Loucy (cell line): ENCODE results near the gene FAM161B.

Source experiments
- H2AFZ ChIP-seq: fragments of 200-600 bp; sonication (generic); 2 replicates; pipeline ENCODE4 v1.6.0; 2016; ENCODE audit warnings: antibody characterized with exemption, mild to moderate bottlenecking, low read length, moderate library complexity
- H3F3A ChIP-seq: fragments of 200-600 bp; 2 replicates; pipeline ENCODE4 v1.6.0; 2016; ENCODE audit warnings: antibody characterized with exemption, low read depth, mild to moderate bottlenecking
- H3K27me3 ChIP-seq: fragments of 200-600 bp; sonication (generic); 2 replicates; pipeline ENCODE4 v1.6.1; 2014; ENCODE audit warnings: low read length, mild to moderate bottlenecking; ENCODE audit not compliant: insufficient read depth, poor library complexity, severe bottlenecking
- H3K36me3 ChIP-seq: fragments of 200-600 bp; sonication (generic); 2 replicates; pipeline ENCODE4 v1.6.1; 2016; ENCODE audit warnings: low read length; ENCODE audit not compliant: insufficient read depth
- H3K4me1 ChIP-seq: fragments of 200-600 bp; sonication (generic); 2 replicates; pipeline ENCODE4 v1.5.1; 2014; ENCODE audit warnings: low read length, mild to moderate bottlenecking; ENCODE audit not compliant: insufficient read depth, poor library complexity, severe bottlenecking
- H3K4me2 ChIP-seq: fragments of 200-600 bp; sonication (generic); 2 replicates; pipeline ENCODE4 v1.6.0; 2014; ENCODE audit warnings: antibody characterized with exemption, low read length, low read depth, mild to moderate bottlenecking; ENCODE audit not compliant: poor library complexity, severe bottlenecking
- H3K4me3 ChIP-seq: fragments of 200-600 bp; sonication (generic); 2 replicates; pipeline ENCODE4 v1.5.1; 2014; ENCODE audit warnings: low read length, mild to moderate bottlenecking, mixed read lengths; ENCODE audit not compliant: poor library complexity, severe bottlenecking
- H3K79me2 ChIP-seq: fragments of 200-600 bp; sonication (generic); 2 replicates; pipeline ENCODE4 v1.6.1; 2014; ENCODE audit warnings: low read length; ENCODE audit not compliant: insufficient read depth
- H3K9ac ChIP-seq: fragments of 200-600 bp; sonication (generic); 2 replicates; pipeline ENCODE4 v1.6.0; 2014; ENCODE audit warnings: mild to moderate bottlenecking, low read depth, low read length, moderate library complexity; ENCODE audit not compliant: poor library complexity, severe bottlenecking
- H3K9me2 ChIP-seq: fragments of 200-600 bp; sonication (generic); replicated peaks from 2 replicates; pipeline ENCODE4 v1.6.1; 2016; ENCODE audit warnings: low read depth, low read length, mixed read lengths
- H3K9me3 ChIP-seq: fragments of 200-600 bp; sonication (generic); 2 replicates; pipeline ENCODE4 v1.6.1; 2014; ENCODE audit warnings: mild to moderate bottlenecking, antibody characterized with exemption, low read length, low read depth; ENCODE audit not compliant: insufficient read depth
- H4K20me1 ChIP-seq: fragments of 200-600 bp; sonication (generic); 2 replicates; pipeline ENCODE4 v1.6.0; 2014; ENCODE audit warnings: antibody characterized with exemption, low read length, mild to moderate bottlenecking; ENCODE audit not compliant: insufficient read depth, poor library complexity, severe bottlenecking
- CTCF ChIP-seq: fragments of 200-600 bp; sonication (generic); conservative IDR thresholded peaks from 2 replicates; pipeline ENCODE4 v1.5.1; 2014; ENCODE audit warnings: mild to moderate bottlenecking, antibody characterized with exemption, low read length
- EZH2phosphoT487 ChIP-seq: fragments of 200-600 bp; IDR thresholded peaks from 2 replicates; pipeline ENCODE4 v1.6.1; 2018; ENCODE audit warnings: antibody characterized with exemption, mild to moderate bottlenecking, moderate library complexity, borderline replicate concordance

The FAM161B gene

DNA sequence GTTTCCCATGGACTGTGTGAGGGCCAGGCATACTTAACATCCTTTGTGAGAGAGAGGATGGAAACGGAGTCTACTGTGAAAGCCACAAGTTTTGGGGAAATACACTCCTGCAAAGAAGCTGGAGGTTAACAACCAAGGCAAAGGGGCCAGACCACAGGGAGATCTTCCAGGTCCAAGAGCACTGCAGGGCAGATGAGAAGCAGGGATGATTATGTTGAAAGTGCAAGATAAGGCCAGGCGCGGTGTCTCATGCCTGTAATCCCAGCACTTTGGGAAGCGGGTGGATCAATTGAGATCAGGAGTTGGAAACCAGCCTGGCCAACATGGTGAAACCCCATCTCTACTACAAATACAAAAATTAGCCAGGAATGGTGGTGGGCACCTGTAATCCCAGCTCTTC, 15.3 kb upstream of the FAM161B start:
- Histone ChIP-seq H3K79me2 (no peaks in the 10 kb centered on the region), H3K4me3 (no peak overlapping the region), H3K9ac (no peak overlapping the region), H3K36me3 (peaks cover 31% of the 10 kb centered on the region; the same call in 1 of the 2 replicates), H3K27me3 (no peaks in the 10 kb centered on the region), H3F3A (no peaks in the 10 kb centered on the region), H3K9me2 (no peaks in the 10 kb centered on the region), H3K9me3 (no peaks in the 10 kb centered on the region), H3K4me2 (no peak overlapping the region), H2AFZ (no peak overlapping the region), H4K20me1 (no peaks in the 10 kb centered on the region), H3K4me1 (no peaks in the 10 kb centered on the region)
- no peak for TF ChIP-seq EZH2phosphoT487
- no peak for TF ChIP-seq CTCF

- TF ChIP-seq CTCF (no peak), EZH2phosphoT487 (no peak)
- Histone ChIP-seq H2AFZ (no peak overlapping the region), H3F3A (no peaks in the 10 kb centered on the region), H4K20me1 (no peaks in the 10 kb centered on the region), H3K79me2 (no peaks in the 10 kb centered on the region), H3K4me1 (no peaks in the 10 kb centered on the region), H3K27me3 (no peaks in the 10 kb centered on the region), H3K4me2 (no peak overlapping the region), H3K36me3 (peaks cover 51% of the 10 kb centered on the region; the same call in 1 of the 2 replicates), H3K9me3 (no peaks in the 10 kb centered on the region), H3K9ac (no peak overlapping the region), H3K4me3 (no peak overlapping the region), H3K9me2 (no peaks in the 10 kb centered on the region)
Observed at GRCh38 chr14:73961192-73961591, 11.3 kb upstream of the FAM161B start.

DNA sequence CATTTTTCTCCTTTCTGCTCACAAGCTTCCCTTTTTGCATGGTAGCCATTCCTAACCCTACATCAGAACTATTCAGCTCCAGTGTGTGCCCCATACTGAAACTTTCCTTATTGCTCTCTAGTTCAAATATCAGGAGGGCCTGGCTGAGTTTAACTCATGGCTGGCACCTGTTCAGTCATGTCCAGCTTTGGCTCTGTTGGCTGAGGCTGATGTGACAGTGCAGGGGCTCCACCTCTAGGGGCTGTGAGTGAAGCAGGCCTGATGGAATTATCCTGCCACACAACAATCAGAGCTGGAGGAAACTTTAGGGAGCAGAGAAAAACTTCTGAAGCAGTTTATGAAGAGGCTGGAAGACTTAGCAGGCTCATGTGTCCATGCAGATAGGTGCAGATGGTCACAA, 8.7 kb upstream of the FAM161B start:
- Histone ChIP-seq H3K9ac (no peak overlapping the region), H2AFZ (no peak overlapping the region), H3K9me2 (no peaks in the 10 kb centered on the region), H3K4me1 (no peaks in the 10 kb centered on the region), H4K20me1 (no peaks in the 10 kb centered on the region), H3K27me3 (no peaks in the 10 kb centered on the region), H3K36me3 (peaks cover 60% of the 10 kb centered on the region; the same call in 1 of the 2 replicates), H3F3A (no peaks in the 10 kb centered on the region), H3K4me3 (no peak overlapping the region), H3K4me2 (no peak overlapping the region), H3K79me2 (no peaks in the 10 kb centered on the region), H3K9me3 (no peaks in the 10 kb centered on the region)
- TF ChIP-seq EZH2phosphoT487 (no peak), CTCF (no peak; the same call in 1 of the 2 replicates)
